ENCODE data around the gene CRY2.
A peak's percentile ranks its signal among the peaks of the same experiment; 100 is the strongest.

The CRY2 gene

DNA sequence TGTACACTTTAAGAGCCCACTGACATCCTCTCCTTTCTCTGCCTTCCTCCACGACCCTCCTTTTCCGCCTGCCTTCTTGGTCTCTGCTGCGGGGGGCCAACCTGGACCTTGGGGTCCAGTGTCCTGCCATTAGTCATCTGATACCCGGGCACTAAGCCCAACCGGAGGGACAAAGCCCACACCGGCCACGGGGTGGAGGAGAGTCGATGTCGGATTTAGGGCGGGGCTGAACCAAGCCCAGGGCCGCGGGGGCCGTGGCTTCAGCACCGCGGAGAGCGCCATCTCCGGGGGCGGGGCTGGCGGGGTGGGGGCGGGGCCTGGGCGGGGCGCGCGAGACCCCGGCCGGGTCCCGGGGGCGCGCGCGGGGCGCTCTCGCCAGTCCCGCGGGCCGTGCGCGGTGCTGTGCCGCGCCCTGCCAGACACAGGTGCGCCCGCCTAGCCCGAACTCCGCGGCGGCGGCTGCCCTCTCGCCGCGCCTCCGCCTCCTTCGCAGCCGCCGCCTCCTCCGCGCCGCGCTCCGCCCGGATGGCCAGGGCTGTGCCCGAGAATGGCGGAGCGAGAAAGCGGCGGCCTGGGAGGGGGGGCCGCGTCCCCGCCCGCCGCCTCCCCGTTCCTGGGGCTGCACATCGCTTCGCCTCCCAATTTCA, 38.1 kb downstream of the CRY2 start, which contains the start of gene MAPK8IP1:
Gene MAPK8IP1 (plus strand): TSS at position 378 of the 647 bp plus-strand sequence. CDS start 170 bp downstream, at position 548.
- in situ Hi-C loops (cut with MboI; ENCODE audit: low sequenced_read_pairs, unreplicated experiment): no loop called here
- TF ChIP-seq, protein P1, sequence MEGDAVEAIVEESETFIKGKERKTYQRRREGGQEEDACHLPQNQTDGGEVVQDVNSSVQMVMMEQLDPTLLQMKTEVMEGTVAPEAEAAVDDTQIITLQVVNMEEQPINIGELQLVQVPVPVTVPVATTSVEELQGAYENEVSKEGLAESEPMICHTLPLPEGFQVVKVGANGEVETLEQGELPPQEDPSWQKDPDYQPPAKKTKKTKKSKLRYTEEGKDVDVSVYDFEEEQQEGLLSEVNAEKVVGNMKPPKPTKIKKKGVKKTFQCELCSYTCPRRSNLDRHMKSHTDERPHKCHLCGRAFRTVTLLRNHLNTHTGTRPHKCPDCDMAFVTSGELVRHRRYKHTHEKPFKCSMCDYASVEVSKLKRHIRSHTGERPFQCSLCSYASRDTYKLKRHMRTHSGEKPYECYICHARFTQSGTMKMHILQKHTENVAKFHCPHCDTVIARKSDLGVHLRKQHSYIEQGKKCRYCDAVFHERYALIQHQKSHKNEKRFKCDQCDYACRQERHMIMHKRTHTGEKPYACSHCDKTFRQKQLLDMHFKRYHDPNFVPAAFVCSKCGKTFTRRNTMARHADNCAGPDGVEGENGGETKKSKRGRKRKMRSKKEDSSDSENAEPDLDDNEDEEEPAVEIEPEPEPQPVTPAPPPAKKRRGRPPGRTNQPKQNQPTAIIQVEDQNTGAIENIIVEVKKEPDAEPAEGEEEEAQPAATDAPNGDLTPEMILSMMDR (IDR thresholded peaks at IDR 0.05; ENCODE audit: borderline replicate concordance, control extremely low read depth, extremely low read depth, insufficient read depth, missing control alignments): no peak
- peak; percentile 91 for DNase-seq (ENCODE audit: low spot score)

DNA sequence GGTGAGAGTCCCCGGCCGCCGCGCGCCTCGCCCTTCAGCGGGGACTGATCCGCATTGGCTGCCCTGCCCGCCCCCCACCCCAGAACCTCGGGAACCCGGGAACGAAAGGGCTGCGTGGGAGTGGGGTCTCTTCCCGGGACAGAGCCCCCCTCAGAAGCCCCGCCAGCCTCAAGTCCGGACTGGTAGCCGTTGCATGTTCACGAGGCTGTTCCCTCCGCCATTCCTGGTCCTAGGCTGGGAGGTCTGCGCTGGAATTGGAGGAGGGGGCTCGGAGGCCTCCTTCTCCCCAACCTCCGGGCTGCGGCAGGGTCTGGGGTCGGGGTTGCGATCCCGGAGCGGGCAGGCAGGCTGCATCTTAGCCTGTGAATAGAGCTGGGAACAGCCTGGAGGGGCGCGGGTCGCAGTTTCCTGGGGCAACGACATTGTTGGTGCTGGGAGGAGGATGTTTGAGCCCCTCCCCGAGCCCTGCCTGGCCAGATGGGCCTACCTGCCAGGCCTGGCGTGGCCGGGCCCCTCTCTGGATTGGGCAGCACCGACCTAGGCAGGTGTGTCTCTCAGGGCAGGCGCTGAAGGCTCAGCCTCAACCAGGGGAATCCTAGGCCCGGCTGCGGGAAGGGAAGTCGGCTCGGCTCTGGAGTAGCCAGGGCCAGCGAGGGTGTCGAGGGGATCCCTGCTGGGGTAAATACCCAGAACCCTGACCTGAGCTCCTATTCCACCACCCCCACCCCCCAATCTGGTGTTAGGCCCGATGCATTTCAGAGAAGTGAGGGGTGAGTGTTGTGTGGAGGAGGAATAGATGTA, 38.8 kb downstream of the CRY2 start:
- TF ChIP-seq, protein P1 (IDR thresholded peaks at IDR 0.05; ENCODE audit: borderline replicate concordance, control extremely low read depth, extremely low read depth, insufficient read depth, missing control alignments): no peak
- in situ Hi-C loops (cut with MboI; ENCODE audit: low sequenced_read_pairs, unreplicated experiment): no loop called here
- no peak for DNase-seq (ENCODE audit: low spot score)

DNA sequence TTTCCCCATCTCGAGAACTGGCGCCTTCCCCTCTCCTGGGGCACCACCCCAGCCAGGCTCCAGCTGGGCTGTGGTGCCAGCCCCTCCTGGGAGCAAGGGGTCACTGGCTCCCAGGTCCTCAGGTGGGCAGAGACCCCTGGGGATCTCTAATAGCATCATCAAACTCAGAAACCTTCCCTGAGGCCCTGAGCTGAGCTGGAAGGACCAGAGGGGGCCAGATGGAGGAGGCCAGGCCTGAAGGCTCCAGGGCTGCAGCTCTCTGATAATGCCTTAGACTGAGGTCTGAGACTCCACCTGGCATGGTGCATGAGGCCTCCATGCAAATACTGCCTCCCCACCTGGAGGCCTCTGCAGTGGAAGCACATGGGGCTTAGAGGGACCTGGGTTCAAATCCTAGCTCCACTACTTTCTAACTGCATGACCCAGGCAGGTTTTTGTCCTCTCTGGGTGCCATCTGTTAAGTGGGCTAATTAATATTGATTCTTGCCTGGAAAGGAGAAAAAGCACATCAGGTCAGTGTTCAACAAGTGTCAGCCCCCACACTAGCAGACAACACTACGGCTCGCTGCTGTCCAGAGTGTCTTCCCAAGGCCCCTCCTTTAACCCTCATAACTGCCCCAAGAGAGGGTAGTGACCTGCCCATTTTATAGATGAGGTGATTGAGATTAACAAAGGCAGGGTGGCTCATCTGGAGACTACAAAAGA, 39.7 kb downstream of the CRY2 start:
- DNase-seq (ENCODE audit: low spot score): no peak
- in situ Hi-C loops (cut with MboI; ENCODE audit: low sequenced_read_pairs, unreplicated experiment): no loop called here
- TF ChIP-seq, protein P1 (IDR thresholded peaks at IDR 0.05; ENCODE audit: borderline replicate concordance, control extremely low read depth, extremely low read depth, insufficient read depth, missing control alignments): no peak

DNA sequence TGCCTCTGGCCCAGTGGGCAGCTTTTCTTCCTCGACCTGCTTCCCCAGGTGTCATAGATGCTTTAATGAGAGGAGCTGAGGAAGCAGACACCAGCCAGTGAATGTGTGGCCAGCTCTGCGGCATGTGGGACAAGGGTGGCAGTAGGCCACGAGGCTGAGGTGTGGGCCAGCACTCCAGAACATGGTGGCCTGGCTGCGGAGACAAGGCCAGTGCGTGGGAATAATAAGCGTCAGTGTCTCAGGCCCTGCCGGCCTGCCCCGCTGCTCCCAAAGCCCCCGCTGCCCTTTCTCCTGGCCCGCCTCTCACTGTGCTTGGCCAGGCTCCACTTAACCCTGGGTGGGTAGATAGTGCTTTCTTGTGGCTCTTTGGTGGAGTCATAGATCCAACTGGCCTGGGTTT, 40.3 kb downstream of the CRY2 start:
- peak; percentile 27 for DNase-seq (ENCODE audit: low spot score)
- TF ChIP-seq, protein P1 (IDR thresholded peaks at IDR 0.05; ENCODE audit: borderline replicate concordance, control extremely low read depth, extremely low read depth, insufficient read depth, missing control alignments): no peak
- in situ Hi-C loops (cut with MboI; ENCODE audit: low sequenced_read_pairs, unreplicated experiment): no loop called here

DNA sequence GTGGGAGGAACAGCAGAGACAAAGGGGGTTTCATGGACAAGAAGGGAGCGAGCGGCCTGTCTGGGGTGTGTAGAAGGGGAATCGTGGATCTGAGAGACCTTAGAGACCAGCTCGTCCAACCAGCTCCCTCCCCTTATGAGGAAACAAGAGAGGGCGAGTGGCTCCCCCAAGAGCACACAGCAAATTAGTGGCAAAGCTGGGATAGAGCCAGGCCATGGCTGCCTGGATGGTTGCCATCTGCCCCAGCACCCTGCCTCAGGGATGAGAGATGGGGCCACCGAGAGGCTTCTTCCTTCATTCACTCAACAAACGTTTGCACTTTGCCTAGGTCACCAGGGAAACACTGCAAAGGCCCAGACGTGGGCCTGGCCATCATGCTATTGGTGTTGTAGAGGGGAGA, 42.3 kb downstream of the CRY2 start:
- TF ChIP-seq, protein P1 (IDR thresholded peaks at IDR 0.05; ENCODE audit: borderline replicate concordance, control extremely low read depth, extremely low read depth, insufficient read depth, missing control alignments): no peak
- DNase-seq (ENCODE audit: low spot score): no peak
- in situ Hi-C loops (cut with MboI; ENCODE audit: low sequenced_read_pairs, unreplicated experiment): no loop called here

DNA sequence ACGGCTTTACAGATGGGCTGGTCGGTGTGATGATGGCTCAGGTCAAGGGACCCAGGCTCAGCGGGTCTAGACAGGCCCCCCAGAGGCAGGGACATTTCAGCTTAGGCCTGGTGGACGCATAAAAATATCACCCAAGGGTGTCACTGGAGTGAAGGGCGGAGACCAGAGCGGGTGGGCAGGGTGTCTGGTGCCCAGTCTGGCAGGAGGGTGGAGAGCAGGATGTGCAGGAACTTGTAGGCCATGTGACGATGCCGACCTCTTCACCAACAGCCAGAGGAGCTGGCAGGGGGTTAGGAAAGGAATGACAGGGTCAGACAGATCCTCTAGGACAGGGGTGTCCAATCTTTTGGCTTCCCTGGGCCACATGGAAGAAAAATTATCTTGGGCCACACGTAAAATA, 42.7 kb downstream of the CRY2 start:
- no peak for DNase-seq (ENCODE audit: low spot score)
- in situ Hi-C loops (cut with MboI; ENCODE audit: low sequenced_read_pairs, unreplicated experiment): no loop called here
- TF ChIP-seq, protein P1 (IDR thresholded peaks at IDR 0.05; ENCODE audit: borderline replicate concordance, control extremely low read depth, extremely low read depth, insufficient read depth, missing control alignments): no peak

All from GM13976 (cell line).